SK-MEL-5 (cell line): ENCODE results near the gene CADPS2. TPM values are rescaled to one million over a fixed set of nuclear protein-coding genes. Genes with fewer than 3 reads are reported as not detected.

Experiments
- DNase-seq: peaks from one replicate; pipeline ENCODE4 v3.0.0-alpha.2; 2016; ENCODE audit warnings: low read depth, low spot score
- in situ Hi-C: cut with HindIII; loops from 2 replicates; pipeline ENCODE4 v1.10.0; 2016; ENCODE audit warnings: low sequenced_read_pairs, high pct_unique_total_duplicates, low pct_unique_long_range_greater_than_20kb
- total RNA-seq: library from RNA; depleted of rRNA; stranded (reverse); fragments of >200 nt; shearing (Covaris generic); gene quantifications from 2 replicates; pipeline ENCODE4 v1.2.3, GENCODE V29; 2014

CADPS2 gene
- total RNA-seq, 1 experiment from 2014 or later, result 40.8 TPM

DNA sequence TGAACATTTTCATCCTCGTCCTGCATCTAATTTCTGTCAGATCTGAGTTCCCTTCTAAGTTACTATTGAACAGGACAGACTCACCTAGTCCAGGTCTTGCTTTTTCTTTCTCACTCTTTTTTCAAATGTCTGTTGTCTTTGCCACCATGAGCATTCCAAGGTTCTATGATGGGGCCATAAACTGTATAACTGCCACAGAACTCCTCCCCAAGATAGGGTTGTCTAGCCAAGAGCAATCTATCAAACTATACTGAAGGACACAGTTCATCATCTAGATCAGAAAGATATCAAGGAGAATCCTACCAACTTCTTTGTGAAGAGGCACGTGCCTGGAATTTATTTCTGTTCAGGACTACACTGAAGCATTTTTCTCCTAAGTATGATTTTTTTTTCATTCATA lies 531.6 kb downstream of the CADPS2 start:
- in situ Hi-C loops, result no loop called here
- no peak for DNase-seq

- in situ Hi-C loops, result no loop called here
- no peak for DNase-seq
These were observed 533.8 kb downstream of the CADPS2 start for GRCh38 chr7:122352454-122352853.

GRCh38 chr7:122350701-122351100 lies 535.6 kb downstream of the CADPS2 start:
- in situ Hi-C loops, result no loop called here
- no peak for DNase-seq

DNA sequence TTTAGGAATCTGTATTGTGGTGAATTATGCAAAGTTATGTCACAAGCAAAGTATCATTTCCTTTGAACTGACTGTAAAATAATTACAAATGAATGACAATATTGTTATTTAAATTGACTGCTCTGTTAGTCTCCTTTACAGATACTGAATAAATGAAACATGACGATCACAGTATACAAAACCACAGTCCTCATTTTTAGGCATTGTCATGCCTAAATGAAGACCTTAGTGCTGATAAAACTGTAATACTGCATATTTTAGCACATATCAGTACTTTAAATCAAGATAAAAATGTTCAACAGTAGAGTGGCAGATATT lies 542.0 kb downstream of the CADPS2 start:
- DNase-seq, result no peak
- in situ Hi-C loops, result no loop called here

GRCh38 chr7:122343601-122344302 lies 542.5 kb downstream of the CADPS2 start:
- DNase-seq, result no peak
- in situ Hi-C loops, result no loop called here

- no peak for DNase-seq
- in situ Hi-C loops, result no loop called here
These were observed 545.8 kb downstream of the CADPS2 start for GRCh38 chr7:122340427-122340826.

DNA sequence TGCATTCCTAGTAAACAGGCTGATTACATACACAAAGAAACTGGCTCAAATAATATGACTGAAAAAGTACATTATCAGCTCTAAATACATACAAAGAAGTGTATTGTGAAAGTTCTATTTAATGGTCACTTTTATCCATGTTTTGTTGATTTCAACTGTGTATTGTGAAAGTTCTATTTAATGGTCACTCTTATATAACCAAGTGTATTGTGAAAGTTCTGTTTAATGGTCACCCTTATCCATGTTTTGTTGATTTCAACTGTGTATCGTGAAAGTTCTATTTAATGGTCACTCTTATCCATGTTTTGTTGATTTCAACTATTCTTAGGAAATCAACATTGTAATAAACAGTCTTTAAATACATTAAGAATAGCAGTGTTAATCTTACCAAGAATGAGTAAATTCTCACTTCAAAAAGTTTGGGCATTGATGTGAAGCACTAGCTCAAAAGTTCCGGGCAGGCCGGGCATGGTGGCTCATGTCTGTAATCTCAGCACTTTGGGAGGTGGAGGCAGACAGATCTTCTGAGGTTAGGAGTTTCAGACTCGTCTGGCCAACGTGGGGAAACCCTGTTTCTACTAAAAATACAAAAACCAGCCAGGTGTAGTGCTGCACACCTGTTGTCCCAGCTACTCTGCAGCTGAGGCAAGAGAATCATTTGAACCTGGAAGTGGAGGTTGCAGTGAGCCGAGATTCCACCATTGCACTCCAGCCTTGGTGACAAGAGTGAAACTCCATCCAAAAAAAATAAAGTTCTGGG lies 546.9 kb downstream of the CADPS2 start:
- no peak for DNase-seq
- in situ Hi-C loops, result no loop called here

DNA sequence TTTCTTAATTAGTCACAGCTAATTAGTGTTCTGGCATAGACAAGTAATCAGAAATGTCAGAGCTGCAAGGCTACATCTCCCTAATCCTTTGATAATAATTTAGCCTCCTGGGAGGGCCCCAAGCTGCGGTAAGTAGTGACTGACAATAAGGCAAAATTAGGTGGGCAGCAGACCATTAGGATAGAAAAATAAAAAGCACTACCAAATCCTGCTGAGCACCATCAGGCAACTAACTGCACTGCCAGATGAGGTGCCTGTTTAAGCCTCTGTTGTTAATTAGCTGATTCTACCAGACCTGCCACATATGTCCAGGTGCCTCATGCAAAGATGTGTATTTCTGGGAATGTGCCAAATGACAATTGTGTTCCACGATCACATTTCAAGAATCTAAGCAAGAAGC lies 549.2 kb downstream of the CADPS2 start:
- no peak for DNase-seq
- in situ Hi-C loops, result no loop called here

DNA sequence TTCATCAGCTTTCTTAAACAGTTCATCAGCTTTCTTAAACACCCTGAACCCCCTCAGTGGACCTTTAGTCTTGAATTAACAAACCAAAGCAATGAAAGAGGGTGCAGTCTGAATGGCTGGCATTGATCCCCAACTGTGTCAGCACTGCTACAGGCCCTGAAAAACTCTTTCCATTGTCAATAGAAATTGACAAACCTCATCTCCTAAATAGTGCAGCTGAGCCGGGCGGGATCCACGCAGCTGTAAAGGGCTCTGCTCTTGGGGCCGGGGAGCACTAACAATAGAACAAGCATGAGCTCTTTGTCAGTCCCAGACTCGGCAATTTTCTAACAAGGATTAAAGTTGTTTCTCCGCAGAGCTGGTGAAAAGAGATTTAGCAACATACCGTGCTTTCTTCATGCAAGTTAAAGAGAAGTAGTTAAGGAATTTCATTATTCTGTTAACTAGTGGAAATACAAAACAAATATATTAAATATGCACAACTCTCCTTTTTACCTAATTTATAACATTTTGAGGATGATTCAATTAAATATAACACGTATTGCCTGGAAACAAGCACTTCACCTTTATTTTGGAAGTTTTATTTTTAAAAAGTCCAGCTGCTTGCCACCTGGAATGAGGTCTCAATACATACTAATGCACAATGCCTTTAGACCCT lies 557.0 kb downstream of the CADPS2 start:
- DNase-seq, result no peak
- in situ Hi-C loops, result no loop called here

GRCh38 chr7:122327969-122328368 lies 558.3 kb downstream of the CADPS2 start:
- in situ Hi-C loops, result no loop called here
- DNase-seq, result no peak

- no peak for DNase-seq
- in situ Hi-C loops, result no loop called here
These were observed 569.5 kb downstream of the CADPS2 start for GRCh38 chr7:122316467-122317388.

- no peak for DNase-seq
- in situ Hi-C loops, result no loop called here
These were observed 570.5 kb downstream of the CADPS2 start for GRCh38 chr7:122315507-122316466.

DNA sequence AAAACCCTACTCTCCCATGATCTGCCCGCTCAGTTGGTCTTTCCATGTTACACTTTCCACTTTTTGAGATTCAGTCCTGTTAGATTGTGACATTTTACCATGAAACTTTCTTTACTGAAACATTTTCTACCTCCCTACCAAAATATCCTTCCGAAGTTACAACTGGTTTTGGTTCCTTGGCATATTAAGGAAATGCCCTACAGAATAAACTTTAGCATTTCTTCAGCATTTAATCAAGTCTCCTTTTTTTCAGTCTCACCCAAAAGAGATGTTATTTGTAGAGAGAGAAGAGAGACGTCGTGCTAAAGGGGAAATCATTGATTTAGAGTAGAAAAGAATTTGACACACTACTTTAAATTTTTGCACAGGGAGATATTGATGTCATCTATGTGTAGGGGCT lies 572.0 kb downstream of the CADPS2 start:
- no peak for DNase-seq
- in situ Hi-C loops, result no loop called here

DNA sequence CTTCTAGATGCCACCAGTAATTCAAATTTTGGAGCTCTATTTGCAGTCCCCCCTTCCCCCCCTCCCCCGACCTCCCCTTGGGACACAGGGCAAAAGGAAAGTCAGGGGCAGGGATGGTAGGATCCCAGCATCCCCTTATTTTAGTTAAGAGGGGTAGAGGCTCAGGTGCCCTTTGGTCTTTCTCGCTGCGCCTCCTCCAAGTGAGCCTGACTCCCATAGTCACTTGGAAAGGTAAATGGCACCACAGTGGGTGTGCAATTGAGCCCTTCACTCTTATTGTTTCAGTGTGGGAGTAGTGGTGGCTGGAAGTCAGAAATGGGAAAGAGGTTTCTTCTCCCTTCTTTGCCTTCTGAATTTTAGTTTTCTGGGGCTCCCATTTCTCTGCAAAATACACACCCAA lies 573.5 kb downstream of the CADPS2 start:
- in situ Hi-C loops, result no loop called here
- no peak for DNase-seq

- no peak for DNase-seq
- in situ Hi-C loops, result no loop called here
These were observed 574.4 kb downstream of the CADPS2 start for GRCh38 chr7:122311734-122312450.

DNA sequence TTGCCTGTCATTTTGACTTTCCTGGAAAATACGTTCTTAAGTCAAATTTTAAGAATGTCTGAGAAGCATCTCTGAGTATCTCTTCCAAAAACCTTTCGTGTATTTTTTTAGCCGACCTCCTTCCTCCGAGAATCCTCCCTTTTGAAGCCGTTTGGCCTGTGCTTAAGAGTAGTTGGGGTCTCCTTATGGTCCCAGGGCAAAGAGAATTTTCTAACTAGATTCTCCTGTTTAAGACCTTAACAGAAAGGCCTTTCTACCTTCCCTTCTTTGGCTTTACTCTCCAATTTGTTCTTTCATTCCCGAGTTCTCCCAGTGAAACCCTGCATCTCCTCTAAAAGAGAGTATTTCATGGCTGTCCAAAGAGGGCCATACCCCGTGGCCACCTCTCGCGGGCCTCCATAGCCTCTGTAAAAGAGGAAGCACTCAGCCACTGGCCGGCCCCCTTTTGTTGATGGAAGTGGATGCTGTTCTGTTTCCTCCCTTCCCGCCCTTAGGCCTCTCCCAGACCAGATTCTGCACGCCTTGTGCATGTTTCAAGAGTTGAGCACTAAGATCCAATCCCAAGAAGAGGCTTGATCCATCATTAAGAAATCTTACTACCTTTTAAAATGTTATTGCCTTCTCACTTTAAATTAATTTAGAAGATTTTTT lies 575.1 kb downstream of the CADPS2 start:
- in situ Hi-C loops, result no loop called here
- DNase-seq, result no peak
